Stimulated activated naive CD4-positive, alpha-beta T cell treated with Interleukin-2 at 50 U/mL for 16 hours (primary cell): Measurements from ENCODE around the gene ALG3.

Source experiments
- DNase-seq: peaks from one replicate; lab custom pipeline; 2025; lab: John Stamatoyannopoulos, UW

Gene ALG3

DNA sequence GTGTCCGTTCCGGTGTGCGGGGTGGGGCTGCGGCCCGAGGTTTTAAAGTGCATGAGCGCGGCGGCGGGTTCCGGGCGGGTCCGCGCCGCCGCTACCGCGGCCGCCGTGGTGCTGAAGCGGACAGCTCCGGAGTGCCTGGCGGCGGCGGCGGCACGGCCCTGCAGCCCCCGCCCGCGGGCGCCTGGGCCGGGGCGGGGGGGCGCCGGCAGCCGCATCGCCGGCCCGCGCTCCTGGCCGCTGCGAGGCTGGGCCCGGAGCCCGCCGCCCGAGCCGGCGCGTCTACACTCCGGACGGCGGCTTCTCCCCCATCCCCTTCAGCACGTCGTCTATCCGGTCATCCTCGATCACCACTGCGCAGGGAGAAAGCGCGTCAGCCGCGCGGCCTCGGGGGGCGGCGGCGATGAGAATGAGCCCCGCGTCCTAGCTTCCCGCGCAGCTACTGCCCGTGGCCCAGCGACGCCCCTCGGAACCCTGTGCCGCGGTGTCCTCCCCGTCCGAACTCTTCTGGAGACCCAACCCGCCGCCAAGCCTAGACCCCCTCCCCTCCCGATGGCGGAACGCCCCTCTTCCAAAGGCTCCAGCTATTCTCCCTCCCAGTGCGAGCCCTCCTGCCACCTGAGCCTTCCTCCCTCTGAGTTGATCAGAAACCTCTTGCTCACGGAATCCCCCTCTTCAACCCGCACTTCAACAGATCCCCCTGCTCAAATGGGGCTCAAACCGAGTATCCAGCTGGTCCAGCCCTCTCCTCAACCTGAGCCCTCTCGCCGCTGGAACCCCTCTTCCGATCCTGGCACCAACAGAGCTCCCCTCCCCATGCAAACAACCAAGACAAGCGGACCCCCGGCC, 11.3 kb upstream of the ALG3 start:
- DNase-seq, result peak; percentile 24

DNA sequence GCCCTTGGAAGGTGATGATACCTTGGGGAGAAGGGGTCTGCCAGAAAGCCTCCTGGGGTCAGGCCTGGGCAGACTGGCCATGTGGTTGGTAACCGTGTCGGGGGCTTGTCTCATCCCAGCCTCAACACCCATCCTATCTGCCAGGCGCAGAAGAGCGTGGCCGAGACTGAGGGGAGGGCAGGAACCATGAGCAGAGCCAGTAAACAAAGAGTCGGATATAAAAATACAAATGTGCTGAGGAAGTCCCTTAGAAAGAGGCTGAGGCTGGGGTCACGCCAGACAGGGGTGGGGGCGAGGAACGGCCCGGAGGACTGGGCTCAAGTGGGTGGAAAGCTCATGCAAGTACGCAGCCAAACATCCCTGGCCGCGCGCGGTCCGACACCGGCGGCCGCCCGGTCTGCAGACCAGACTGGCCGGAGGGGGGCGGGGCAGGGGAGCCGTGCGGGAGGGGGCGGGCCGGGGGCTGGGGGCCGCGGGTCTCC, 10.7 kb upstream of the ALG3 start:
- no peak for DNase-seq

DNA sequence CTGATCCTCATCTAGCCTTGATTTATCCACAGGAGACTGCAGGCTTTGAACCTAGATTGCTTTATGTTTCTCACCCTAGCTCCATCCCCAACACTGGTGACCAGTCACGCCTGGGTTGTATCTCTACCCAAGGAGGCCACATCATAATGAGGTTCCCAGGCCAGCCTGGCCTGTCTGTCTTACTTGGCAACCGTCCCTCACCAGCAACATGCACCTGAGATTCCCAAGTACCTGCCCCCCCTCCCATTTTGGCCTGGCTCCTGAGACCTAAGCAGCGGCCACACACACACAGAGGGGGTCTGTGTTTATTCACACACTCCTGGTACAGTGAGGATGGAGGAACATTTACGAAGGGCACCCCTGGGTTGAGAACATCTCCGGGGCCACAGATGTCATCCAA, 10.2 kb upstream of the ALG3 start:
- DNase-seq, result no peak

DNA sequence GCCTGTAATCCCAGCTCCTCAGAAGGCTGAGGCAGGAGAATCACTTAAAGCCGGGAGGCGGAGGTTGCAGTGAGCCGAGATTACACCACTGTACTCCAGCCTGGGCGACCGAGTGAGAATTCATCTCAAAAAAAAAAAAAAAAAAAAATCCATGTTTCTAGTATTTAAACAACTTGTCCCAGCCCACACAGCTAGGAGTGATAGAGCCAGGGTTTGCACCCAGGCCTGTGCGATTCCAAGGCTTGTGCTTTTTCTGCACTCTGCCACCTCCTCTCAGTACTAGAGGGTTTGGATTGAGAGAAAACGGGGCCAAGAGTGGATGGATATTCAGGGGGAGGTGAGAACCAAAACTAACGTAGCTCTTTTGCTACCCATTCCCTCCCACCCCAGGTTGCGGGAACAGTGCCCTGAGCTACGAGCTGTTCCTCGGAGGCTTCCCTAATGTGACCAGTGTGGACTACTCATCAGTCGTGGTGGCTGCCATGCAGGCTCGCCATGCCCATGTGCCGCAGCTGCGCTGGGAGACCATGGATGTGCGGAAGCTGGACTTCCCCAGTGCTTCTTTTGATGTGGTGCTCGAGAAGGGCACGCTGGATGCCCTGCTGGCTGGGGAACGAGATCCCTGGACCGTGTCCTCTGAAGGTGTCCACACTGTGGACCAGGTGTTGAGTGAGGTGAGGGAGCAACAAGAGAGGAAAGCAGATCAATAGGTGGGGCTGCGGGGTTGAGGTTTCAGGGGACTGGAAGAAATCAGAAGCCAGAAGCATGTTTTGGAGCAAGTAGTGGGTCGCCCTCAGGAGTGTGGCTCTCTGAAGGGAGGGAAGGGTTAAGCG, 8.5 kb upstream of the ALG3 start:
- no peak for DNase-seq

DNA sequence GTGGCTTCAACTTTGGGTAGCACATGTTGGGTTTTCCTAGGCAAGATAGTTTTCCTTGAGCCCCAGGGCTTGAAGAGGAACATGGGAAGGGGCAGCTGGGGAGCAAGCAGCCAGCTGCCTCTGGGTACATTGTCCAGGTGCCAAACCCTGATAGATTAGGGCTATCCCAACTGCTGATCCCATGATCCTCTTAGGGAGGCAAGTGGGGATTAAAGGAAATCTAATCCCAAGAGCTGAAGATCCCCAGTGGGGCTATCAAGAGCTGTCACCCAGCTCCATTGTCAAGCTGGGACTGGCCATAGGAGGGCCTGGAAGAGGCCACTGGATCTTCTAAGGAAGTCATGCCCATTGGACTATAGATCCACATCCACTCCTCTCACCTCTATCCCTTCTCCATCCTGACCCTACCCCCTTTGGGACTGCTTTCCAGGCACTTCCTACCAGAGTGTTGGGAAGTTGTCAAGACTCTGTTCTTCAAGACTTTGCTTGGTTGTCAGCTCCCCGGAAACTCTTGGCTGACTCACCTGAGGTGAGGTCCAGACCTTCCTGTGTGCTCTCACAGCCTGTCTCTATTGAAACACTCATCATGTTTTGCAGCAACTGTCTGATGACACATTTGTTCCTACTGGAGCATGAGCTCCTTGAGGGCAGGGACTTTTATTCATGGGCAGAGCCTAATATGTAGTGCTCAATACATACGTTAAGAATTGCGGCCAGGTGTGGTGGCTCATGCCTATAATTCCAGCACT, 6.7 kb upstream of the ALG3 start:
- peak; percentile 21 for DNase-seq

DNA sequence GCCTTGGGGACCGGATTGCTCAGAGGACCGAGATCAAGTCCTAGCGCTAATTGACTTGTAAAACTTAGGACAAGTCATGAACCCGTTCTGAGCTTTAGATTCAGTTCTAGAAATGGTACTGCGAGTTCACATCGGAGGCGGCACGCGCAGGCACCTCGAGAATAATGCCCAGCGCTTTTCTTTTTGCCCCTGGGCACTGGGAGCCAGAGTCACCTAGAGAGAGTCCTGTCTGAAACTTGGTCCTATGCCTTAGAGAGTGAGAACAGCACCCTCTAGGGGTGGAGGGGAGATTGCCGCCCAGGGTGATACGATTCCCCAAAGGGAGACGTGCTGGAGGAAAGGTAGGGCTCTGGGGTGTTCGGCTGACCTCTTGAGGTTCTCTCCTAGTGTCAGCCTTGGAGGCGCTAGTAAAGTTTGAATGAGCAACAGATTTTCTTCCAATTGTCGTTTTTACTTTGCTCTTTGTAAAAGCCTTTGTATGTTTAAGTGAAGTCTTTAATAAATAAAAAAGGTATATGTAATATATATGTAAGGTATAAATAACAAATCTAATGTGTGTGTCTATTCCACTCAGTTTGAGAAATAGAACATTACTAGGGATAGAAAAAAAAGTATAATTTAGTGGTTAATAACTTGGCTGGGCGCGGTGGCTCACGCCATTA, 1.5 kb upstream of the ALG3 start:
- peak; percentile 86 for DNase-seq

DNA sequence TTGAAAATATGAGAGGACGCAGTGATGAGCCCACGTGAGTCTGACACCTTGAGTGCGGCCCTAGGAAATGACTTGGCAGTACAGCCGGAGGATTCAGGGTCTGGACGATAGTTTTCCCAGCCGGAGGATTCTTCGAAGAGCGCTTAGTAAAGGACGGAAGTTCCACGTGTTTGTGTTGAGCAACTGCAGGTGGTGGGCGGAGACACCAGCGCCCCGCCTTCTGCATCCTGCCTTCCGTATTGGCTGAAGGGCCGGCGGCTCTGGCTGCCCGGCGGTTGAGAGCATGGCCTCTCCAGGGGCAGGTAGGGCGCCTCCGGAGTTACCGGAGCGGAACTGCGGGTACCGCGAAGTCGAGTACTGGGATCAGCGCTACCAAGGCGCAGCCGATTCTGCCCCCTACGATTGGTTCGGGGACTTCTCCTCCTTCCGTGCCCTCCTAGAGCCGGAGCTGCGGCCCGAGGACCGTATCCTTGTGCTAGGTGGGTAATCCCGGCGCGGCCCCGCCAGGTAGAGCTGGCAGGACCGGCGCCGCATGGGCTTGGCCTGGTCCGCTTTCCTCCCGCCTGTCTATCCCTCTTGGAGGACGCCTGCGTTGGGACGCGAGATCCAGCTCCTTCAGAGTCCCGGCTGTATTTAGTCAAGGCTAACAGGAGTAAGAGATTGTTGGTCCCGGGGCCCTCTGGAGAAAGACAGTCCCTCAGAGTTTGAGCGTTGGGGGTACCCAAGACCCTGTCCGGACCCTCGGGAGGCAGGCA, 827 bp upstream of the ALG3 start, which contains the start of gene EEF1AKMT4:
Gene EEF1AKMT4, plus strand, starts transcription at position 261 of the 755 bp plus-strand sequence. Its CDS starts 23 bp downstream, at position 284.
- peak; percentile 97 for DNase-seq

DNA sequence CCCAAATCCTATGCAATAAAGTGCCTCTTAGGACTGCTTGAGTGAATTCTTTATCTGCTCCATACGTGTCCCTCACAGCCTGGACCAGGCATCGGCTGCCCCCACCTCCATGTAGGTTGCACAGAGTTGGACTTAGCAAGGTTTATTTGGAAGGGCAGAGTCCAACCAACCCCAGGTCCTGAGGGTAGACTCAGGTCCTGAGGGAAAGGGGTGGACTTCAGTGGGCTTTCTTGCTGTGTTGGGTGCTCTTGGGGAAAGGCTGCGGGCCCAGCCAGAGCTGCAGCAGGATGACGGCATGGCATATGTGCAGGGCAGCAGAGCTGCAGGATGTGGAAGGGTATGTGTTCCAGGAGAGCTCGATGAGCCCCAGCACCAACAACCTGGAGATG, 6.5 kb downstream of the ALG3 start:
- no peak for DNase-seq

DNA sequence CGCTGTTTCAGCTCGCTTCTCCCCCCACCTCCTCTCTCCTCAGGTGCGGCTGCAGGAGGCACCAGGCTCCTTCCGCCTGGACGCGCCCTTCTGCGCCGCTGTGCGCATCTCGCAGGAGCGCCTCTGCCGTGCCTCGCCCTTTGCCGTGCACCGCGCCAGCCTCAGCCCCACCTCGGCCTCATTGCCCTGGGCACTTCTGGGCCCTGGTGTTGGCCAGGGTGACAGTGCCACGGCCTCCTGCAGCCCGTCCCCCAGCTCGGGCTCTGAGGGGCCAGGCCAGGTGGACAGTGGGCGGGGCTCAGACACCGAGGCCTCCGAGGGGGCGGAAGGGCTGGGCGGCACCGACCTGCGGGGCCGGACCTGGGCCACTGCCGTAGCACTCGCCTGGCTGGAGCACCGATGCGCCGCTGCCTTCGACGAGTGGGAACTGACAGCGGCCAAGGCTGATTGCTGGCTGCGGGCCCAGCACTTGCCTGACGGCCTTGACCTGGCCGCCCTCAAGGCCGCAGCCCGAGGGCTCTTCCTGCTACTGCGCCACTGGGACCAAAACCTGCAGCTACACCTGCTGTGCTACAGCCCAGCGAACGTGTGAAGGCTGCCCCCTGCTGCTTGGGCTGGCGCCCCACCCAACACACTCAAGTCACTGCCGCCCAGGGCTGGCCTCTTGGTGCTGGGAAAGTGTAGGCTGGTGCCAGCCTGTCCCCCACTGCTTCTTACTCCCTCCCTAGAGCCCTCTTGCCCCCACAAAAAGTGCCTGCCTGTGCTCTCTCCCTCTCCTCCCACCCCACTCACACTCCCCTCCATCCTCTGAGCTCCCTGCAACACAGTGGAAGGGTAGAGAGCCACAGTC, 7.1 kb downstream of the ALG3 start:
- DNase-seq, result no peak

DNA sequence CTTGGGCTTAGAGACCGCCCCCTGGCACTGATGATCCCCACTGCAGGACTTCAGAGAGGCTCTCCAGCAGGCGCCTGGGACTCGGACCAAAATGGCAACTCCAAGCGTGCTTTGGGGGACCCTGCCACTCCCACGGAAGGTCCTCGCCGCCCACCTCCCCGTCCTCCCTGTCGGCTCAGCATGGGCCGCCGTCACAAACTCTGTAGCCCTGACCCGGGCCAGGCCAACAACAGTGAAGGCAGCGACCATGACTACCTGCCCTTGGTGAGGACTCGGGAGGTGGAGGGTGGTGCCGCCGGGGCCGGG, 7.7 kb downstream of the ALG3 start:
- no peak for DNase-seq

DNA sequence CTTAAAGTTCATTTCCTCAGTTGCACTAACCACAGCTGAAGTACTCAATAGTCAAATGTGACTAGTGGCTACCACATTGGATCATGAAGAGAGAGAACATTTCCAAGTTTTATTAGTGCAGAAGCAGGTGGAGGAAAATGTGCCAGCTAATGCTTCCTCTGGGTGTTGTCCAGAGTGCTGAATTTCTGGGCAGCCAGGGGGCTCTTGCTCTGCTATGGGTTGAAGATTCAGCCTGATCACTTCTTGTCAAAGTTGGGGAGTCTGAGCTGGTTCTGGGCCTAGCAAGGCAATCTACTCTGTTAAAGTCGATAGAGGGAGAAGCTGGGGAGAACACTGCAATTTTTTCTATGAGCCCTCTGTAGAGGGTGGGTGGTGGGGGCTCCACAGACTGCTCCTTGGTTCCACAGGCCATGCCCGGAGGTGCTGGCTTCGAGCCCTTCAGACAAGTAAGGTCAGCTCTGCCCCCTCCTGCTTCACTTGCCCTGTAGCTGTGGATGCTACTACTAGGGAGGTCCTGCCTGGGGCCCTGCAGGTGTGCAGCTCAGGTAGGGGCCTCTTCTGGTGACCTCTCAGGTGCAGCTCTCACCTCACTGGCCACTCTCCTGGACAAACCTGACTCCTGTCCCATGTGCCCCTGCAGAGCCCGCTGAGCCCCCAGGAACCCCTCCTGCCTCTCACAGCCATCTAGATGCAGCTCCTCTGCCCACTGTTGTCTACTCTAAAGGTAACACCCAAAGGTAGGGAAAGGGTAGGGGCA, 8.2 kb downstream of the ALG3 start:
- no peak for DNase-seq

DNA sequence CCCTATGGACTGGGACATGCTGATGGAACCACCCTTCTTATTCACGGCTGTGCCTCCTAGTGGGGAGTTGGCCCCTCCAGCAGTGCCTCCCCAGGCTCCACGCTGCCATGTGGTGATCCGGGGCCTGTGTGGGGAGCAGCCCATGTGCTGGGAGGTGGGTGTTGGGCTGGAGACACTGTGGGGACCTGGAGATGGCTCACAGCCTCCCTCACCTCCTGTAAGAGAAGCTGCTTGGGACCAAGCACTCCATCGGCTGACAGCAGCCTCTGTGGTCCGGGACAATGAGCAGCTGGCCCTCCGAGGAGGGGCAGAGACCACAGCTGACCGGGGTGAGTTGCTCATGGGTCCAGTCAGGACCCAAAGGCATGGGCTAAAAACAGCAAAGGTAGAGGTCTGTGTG, 9.1 kb downstream of the ALG3 start:
- no peak for DNase-seq

DNA sequence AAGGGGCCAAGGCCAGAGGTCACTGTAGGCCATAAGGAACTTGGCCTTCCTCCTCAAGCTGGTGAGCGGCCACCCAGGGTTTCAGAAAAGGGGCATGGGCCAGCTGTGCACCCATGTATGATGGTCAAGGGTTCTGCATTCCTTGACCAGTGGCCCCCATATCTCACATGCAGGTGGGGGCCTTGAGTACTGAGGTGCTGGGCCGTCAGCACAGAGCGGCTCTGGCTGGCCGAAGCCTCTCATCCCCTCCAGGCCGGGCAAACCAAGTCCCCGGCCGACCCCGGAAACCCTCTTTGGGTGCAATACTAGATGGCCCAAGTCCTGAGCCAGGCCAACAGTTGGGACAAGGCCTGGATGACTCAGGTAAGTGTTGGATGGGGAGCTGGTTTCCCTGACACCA, 9.5 kb downstream of the ALG3 start:
- no peak for DNase-seq

DNA sequence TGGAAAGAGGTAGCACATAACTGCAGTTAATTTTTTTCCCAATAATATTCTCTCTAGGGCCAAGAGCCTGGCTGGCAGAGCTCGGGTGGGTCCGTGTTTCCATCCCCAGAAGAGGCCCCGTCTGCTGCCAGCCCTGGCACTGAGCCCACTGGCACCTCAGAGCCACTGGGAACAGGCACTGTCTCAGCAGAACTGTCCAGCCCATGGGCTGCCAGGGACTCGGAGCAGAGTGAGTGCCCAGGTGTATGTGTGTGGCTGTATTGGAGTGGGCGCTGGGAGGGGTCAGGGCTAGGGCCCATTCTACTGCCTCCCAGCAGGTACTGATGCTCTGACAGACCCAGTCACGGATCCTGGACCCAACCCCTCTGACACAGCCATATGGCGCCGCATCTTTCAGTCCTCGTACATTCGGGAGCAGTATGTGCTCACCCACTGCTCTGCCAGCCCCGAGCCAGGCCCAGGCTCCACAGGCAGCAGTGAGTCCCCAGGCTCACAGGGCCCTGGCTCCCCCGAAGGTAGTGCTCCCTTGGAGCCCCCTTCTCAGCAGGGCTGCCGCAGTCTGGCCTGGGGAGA, 10.4 kb downstream of the ALG3 start:
- DNase-seq, result no peak

DNA sequence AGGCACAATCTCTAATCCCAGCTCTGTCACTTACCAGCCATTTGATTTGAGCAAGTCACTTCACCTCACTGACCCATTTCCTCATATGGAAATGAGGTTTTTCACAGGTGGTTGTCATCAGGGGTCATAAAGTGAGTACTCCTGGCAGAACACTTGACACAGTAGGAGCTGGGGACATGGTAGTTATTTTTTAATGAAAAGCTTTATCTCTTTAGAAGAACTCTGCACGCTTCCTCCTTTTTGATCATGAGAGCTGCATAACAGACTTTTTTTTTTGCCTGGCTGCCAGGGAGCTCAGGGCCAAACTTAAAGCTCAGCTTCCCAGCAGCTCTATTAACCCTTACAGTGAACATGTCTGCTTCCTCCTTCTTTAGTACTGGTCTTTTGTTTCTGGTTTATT, 11.0 kb downstream of the ALG3 start:
- no peak for DNase-seq

DNA sequence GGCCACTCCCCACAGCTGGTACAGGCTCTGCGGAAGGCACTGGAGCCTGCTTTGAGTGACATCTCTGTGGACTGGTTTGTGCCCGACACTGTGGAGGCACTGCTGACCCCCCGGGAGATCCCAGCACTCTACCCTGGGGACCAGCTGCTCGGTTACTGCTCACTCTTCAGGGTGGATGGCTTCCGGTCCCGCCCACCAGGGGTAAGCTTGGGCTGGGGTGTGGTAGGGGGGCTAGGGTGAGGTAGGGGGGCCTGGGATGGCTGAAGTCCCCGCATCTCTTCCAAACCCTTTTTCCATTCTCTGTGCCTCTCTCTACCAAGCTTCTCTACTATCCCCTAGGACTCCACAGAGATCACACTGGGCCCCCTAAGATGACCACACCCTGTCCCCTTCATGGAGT, 11.6 kb downstream of the ALG3 start:
- no peak for DNase-seq

DNA sequence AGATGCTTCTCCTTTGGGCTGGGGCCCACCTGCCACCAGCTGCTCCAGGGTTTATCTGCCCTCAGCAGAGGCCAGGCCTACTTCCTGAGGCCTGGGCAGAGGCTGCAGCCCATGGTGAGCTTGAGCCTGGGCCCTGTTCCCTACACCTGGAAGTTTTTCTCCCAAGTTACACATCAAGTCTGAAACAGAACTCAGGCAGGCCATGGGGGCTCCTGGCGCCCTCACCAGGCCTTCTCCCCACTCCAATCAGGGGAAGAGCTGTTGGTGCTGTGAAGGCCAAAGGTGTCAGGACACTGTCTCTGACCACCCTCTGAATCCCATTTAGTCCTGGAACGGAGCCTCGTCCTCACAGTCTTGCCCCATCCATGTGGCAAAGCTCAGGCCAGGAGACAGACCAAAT, 12.1 kb downstream of the ALG3 start:
- DNase-seq, result no peak

DNA sequence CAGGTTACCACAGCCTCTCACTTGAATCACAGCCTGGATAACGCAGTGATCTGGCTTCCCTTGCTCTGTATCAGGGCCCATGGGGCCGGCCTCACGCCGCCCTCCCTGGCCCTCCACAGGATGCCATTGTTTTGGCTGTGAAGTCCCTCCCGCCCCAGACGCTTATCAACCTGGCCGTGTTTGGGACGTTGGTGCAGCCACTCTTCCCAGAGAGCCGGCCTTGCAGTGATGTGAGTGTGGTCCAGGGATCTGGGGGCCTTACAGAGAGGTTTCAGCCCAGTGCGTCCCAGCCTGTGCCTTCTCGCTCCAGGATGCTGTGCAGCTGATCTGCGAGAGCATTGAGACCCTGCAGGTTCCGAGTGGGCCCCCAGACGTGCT, 12.7 kb downstream of the ALG3 start:
- DNase-seq, result no peak

DNA sequence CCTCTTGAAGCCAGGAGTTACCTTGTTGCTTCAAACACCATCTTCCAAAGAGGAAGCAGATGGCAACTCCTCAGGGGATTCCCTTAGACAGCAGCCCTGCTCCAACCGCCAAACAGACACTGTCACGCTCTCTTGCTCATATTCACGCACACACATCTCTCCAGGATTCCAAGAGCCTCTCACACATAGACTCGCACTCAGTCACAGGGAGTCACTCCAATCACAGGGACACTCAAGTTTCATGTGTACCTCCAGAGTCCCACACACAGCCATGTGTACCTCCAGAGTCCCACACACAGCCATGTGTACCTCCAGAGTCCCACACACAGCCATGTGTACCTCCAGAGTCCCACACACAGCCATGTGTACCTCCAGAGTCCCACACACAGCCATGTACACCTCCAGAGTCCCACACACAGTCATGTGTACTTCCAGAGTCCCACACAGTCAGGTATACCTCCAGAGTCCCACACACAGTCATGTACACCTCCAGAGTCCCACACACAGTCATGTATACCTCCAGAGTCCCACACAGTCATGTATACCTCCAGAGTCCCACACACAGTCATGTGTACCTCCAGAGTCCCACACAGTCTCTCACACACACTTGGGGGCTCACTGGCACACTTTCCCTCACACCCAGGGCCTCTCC, 13.3 kb downstream of the ALG3 start:
- DNase-seq, result no peak
